Putamen (tissue), 1 donor: ENCODE measurements around the gene PLA2G2D.

Experiments
- DNase-seq: peaks from one replicate; pipeline ENCODE4 v3.0.0-alpha.2; 2016; ENCODE audit warnings: low spot score

PLA2G2D gene

GRCh38 chr1:20086800-20087199 is 32.5 kb downstream of the PLA2G2D start:
- no peak for DNase-seq

- DNase-seq, result no peak
These were observed 36.0 kb downstream of the PLA2G2D start for GRCh38 chr1:20083178-20083944.

GRCh38 chr1:20082772-20083171 is 36.6 kb downstream of the PLA2G2D start:
- DNase-seq, result no peak

- DNase-seq, result no peak
These were observed 38.0 kb downstream of the PLA2G2D start for GRCh38 chr1:20081353-20081810.

GRCh38 chr1:20080441-20081352 is 38.6 kb downstream of the PLA2G2D start:
- DNase-seq, result no peak

GRCh38 chr1:20079661-20080305 is 39.6 kb downstream of the PLA2G2D start:
- DNase-seq, result no peak

- DNase-seq, result no peak
These were observed 40.6 kb downstream of the PLA2G2D start for GRCh38 chr1:20078711-20079110.

- DNase-seq, result no peak
These were observed 41.1 kb downstream of the PLA2G2D start for GRCh38 chr1:20078171-20078651.

- DNase-seq, result no peak
These were observed 42.5 kb downstream of the PLA2G2D start for GRCh38 chr1:20076710-20077461.

GRCh38 chr1:20076223-20076622 is 43.1 kb downstream of the PLA2G2D start:
- no peak for DNase-seq

GRCh38 chr1:20075345-20075744 is 44.0 kb downstream of the PLA2G2D start:
- DNase-seq, result no peak

GRCh38 chr1:20074725-20075171 is 44.6 kb downstream of the PLA2G2D start:
- no peak for DNase-seq

GRCh38 chr1:20074055-20074724 is 45.1 kb downstream of the PLA2G2D start:
- no peak for DNase-seq

GRCh38 chr1:20073256-20073655 is 46.1 kb downstream of the PLA2G2D start:
- no peak for DNase-seq

- DNase-seq, result no peak
These were observed 46.6 kb downstream of the PLA2G2D start for GRCh38 chr1:20072771-20073170.

- DNase-seq, result no peak
These were observed 47.9 kb downstream of the PLA2G2D start for GRCh38 chr1:20071416-20071815.

GRCh38 chr1:20070357-20070756 is 49.0 kb downstream of the PLA2G2D start:
- no peak for DNase-seq

GRCh38 chr1:20069874-20070273 is 49.5 kb downstream of the PLA2G2D start, which contains the start of gene PLA2G5:
Gene PLA2G5 (plus strand): TSS chr1:20070194. CDS start chr1:20084831, 14,637 bp downstream.
- peak; percentile 66 for DNase-seq

GRCh38 chr1:20068722-20069121 is 50.6 kb downstream of the PLA2G2D start:
- DNase-seq, result no peak

GRCh38 chr1:20063861-20064292 is 55.5 kb downstream of the PLA2G2D start:
- DNase-seq, result no peak
